HG03469 (cell line): ENCODE measurements around the gene ZNF136.

ENCODE experiments used
- ATAC-seq: cut with Tn5 transposase; IDR thresholded peaks from one replicate; pipeline ENCODE4 v1.9.1; 2021; ENCODE audit warnings: mild to moderate bottlenecking, moderate library complexity, moderate number of reproducible peaks; ENCODE audit not compliant: unreplicated experiment

ZNF136 gene

DNA sequence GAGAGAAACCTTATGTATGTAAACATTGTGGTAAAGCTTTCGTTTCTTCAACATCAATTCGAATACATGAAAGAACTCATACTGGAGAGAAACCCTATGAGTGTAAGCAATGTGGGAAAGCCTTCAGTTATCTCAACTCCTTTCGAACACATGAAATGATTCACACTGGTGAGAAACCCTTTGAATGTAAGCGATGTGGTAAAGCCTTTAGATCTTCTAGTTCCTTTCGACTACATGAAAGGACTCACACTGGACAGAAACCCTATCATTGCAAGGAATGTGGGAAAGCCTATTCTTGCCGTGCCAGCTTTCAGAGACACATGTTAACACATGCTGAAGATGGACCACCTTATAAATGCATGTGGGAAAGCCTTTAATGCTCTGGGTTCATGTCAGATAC, 24.7 kb downstream of the ZNF136 start:
- no peak for ATAC-seq

DNA sequence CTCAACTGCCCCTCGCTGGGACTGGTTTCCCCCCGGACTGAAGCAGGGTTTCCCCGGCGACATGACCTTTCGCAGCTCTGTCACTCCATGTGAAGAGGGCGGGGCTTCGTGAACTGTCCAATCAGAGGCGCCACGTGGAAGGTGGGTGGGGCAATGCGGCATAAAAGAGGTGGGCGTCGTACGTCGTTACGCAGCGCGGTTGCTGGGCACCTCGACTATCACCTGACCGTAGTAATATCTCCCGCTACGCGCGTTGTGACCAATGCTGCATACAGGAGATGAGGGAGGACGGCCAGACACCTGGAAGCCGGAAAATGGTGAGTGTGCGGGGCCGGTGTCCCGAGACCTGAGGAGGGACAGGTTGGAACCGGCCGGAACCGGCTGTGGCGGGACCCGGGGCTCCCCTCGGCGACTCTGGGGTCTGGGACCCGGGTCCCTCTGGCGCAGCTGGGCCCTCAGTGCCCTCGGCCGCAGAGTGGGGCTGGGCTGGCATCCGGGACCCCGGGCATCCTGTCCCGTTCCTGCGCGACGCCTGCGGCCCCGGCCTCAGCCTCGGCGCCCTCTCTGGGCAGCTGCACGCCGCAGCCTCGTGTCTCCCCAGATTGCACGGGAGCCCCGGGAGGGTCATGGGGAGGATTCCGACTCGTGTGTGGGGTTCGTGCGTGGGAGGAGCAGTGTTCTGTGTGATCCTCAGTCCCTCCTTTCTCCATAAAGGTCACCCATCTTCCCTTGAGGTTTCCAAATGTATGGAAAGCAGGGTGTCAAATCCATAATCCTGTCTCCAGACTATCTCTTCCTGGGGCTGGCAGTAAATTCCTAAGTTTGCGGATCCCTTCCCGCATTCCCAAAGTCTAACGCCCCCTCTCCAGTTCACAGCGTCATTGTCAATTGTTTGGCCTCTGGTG, 32.2 kb downstream of the ZNF136 start:
- no peak for ATAC-seq

DNA sequence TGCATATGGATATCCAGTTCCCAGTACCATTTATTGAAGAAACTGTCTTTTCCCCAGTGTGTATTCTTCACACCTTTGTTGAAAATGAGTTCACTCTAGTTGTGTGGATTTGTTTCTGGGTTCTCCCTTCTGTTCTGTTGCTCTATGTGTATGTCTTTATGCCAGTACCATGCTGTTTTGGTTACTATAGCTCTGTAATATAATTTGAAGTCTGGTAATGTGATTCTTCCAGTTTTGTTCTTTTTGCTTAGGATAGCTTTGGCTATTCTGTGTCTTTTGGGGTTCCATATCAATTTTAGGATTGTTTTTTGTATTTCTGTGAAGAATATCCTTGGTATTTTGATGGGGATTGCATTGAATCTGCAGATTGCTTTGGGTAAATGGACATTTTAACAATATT, 35.2 kb downstream of the ZNF136 start:
- no peak for ATAC-seq

- no peak for ATAC-seq
Measured at GRCh38 chr19:12199757-12200419, 37.0 kb downstream of the ZNF136 start.

DNA sequence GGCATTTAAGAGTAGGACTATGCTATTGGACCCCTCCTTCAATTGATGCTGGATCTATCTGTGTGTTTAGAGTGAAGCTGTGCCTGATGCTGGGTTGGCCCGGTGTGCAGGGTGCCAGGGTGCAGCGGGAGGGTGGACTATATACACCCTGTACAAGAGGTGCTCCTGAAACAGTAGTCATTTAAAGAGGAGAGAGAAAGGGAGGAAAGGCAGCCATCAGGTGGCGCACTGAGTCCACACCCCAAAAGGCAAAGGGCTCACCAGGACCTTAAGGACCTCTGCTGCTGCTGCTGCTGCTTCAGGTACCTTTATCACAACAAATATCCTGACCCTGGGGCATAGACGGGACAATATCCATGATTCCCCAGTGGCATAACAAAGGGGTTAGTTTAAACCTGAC, 39.4 kb downstream of the ZNF136 start:
- ATAC-seq: no peak

- ATAC-seq: no peak
Measured at GRCh38 chr19:12205296-12205695, 42.4 kb downstream of the ZNF136 start.

DNA sequence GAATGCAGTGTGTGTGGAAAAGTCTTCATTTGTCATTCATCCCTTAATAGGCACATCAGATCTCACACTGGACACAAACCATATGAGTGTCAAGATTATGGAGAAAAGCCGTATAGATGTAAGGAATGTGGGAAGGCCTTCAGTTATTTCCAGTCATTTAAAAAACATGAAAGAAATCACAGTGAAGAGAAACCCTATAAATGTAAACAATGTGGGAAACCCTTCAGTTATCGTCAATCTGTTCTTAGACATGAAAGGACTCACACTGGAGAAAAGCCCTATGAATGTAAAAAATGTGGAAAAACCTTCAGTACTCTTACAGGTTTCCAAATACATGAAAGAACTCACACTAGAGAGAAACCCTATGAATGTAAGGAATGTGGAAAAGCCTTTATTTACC, 45.3 kb downstream of the ZNF136 start:
- ATAC-seq: no peak

- ATAC-seq: no peak
Measured at GRCh38 chr19:12217332-12217731, 54.4 kb downstream of the ZNF136 start.

DNA sequence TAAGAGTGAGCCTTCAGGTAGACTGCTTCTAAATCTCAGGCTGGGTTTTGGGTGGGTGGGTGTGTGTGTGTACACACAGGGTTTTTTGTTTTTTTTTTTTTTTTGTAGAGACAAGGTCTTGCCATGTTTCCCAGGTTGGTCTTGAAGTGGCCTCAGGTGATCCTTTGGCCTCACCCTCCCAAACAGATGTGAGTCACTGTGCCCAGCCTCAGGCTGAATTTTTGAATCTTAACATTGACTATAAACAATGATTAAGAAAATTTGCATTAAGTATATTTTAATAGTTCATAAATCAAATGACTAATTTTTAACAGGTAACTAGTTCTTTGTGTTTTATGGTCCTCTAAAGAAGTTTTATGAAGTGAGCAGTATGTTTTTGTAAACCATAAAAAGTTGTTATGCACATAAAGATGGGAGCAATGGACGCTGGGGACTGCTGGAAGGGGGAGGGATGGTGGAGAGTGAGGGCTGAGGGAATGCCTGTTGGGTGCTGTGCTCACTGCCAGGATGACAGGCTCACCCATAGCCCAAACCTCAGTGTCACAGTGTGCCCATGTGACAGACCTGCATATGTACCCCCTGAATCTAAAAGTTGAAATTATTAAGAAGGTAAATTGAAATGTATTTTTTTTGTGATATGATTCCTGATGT, 60.2 kb downstream of the ZNF136 start:
- ATAC-seq: no peak

DNA sequence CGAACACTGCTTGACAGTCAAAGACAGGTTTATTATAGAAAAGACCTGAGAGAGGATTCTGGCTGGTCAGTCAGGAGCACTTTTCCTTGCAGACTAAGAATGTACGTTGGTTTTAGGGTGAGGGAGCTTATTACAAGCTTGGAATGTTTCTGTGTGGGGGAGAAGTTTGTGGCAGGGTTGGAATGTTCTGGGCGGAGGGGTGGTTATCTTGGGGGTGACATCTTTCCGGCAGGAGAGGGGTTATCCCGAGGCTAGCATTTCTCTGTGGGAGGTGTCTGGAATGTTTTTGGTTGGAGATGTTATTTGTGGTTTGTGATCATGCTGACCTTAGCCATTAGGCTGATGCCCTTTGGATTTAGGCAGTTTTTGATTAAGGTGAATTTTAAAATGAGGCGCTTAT, 61.8 kb downstream of the ZNF136 start:
- no peak for ATAC-seq

GRCh38 chr19:12229990-12230389, 67.1 kb downstream of the ZNF136 start:
- ATAC-seq: no peak

GRCh38 chr19:12230751-12231733, 68.1 kb downstream of the ZNF136 start:
- ATAC-seq: no peak

DNA sequence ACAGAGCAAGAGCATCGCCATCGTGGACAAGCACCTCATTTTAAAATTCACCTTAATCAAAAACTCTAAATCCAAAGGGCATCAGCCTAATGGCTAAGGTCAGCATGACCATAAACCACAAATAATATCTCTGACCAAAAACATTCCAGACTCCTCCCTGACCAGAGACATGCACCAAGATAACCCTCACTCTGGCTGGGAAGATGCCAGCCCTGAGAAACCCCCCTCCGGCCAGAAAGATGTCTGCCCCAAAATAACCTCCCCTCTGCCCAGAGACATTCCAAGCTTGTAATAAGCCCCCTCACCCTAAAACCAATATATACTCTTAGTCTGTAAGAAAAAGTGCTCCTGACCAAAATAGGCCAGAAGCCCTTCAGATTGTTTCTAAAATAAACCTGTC, 70.1 kb downstream of the ZNF136 start:
- ATAC-seq: no peak

GRCh38 chr19:12237143-12237839, 74.4 kb downstream of the ZNF136 start:
- ATAC-seq: no peak
